ENCODE results near the gene DLGAP4.

DLGAP4 gene

GRCh38 chr20:36320898-36321695, 15.0 kb downstream of the DLGAP4 start:
- H3K4me3 ChIP-seq (ENCODE audit: low read depth, low read length) = no peak overlapping the region
- no peak for DNase-seq (ENCODE audit: low read depth)
- no peak for TF ChIP-seq CTCF (IDR thresholded peaks at IDR 0.05; ENCODE audit: insufficient read depth, low read depth, low read length, missing control alignments)

GRCh38 chr20:36322131-36322530, 16.0 kb downstream of the DLGAP4 start:
- H3K4me3 ChIP-seq (ENCODE audit: low read depth, low read length) = no peak overlapping the region
- TF ChIP-seq CTCF (IDR thresholded peaks at IDR 0.05; ENCODE audit: insufficient read depth, low read depth, low read length, missing control alignments) = no peak
- no peak for DNase-seq (ENCODE audit: low read depth)

GRCh38 chr20:36330091-36330490, 24.0 kb downstream of the DLGAP4 start:
- H3K4me3 ChIP-seq (ENCODE audit: low read depth, low read length) = no peak overlapping the region
- no peak for DNase-seq (ENCODE audit: low read depth)
- no peak for TF ChIP-seq CTCF (IDR thresholded peaks at IDR 0.05; ENCODE audit: insufficient read depth, low read depth, low read length, missing control alignments)

GRCh38 chr20:36331209-36331608, 25.1 kb downstream of the DLGAP4 start:
- H3K4me3 ChIP-seq (ENCODE audit: low read depth, low read length) = no peak overlapping the region
- no peak for TF ChIP-seq CTCF (IDR thresholded peaks at IDR 0.05; ENCODE audit: insufficient read depth, low read depth, low read length, missing control alignments)
- no peak for DNase-seq (ENCODE audit: low read depth)

GRCh38 chr20:36333841-36334240, 27.7 kb downstream of the DLGAP4 start:
- no peak for TF ChIP-seq CTCF (IDR thresholded peaks at IDR 0.05; ENCODE audit: insufficient read depth, low read depth, low read length, missing control alignments)
- H3K4me3 ChIP-seq (ENCODE audit: low read depth, low read length) = no peak overlapping the region
- no peak for DNase-seq (ENCODE audit: low read depth)

- DNase-seq (ENCODE audit: low read depth) = no peak
- TF ChIP-seq CTCF (IDR thresholded peaks at IDR 0.05; ENCODE audit: insufficient read depth, low read depth, low read length, missing control alignments) = no peak
- no peak overlapping the region for H3K4me3 ChIP-seq (ENCODE audit: low read depth, low read length)
Observed at GRCh38 chr20:36334281-36335205, 28.4 kb downstream of the DLGAP4 start.

Data from GM12865 (cell line).